B cell (primary cell): ENCODE data around the gene GIMAP2. TPM values are rescaled to one million over a fixed set of nuclear protein-coding genes. Genes with fewer than 3 reads are reported as not detected.

Experiments
- ATAC-seq: fragments of 200-7000 bp; cut with Tn5 transposase; one replicate; pipeline ENCODE4 v1.10.0; 2021; ENCODE audit warnings: low read depth, mild to moderate bottlenecking, moderate number of reproducible peaks, moderate library complexity
- CTCF ChIA-PET: fragments of 350-600 bp; sonication (Branson Sonifier 250); formaldehyde crosslinking; loops from one replicate; lab custom pipeline; 2021; ENCODE audit warnings: antibody characterized with exemption, inconsistent platforms; lab: Charles Lee
- POLR2A ChIA-PET: fragments of 350-600 bp; sonication (Branson Sonifier 250); formaldehyde crosslinking; loops from one replicate; lab custom pipeline; 2021; ENCODE audit warnings: antibody characterized with exemption; lab: Charles Lee
- DNase-seq: peaks from one replicate; pipeline ENCODE4 v3.0.0; 2013
- H2AFZ ChIP-seq: 2 replicates; pipeline ENCODE4 v1.6.1; 2012; ENCODE audit warnings: mild to moderate bottlenecking, low read depth, low read length; ENCODE audit not compliant: insufficient read depth, poor library complexity, severe bottlenecking
- H3K27ac ChIP-seq, 2 donors: 1 replicate in 1 of 2; 2 replicates in 1 of 2; pipeline ENCODE4 v1.5.1; 2012 to 2013; ENCODE audit warnings: low read length in 2 of 2, mild to moderate bottlenecking in 2 of 2, moderate library complexity in 1 of 2
- H3K27me3 ChIP-seq, 4 experiments: fragments of 200-600 bp in 1 of 4; sonication (generic) in 1 of 4; replicated peaks in 1 of 4; 1 replicate in 2 of 4; 2 replicates in 2 of 4; pipeline versions ENCODE4 v1.6.1 to v1.7.0; 2013 to 2016; ENCODE audit warnings: low read length in 3 of 4, mild to moderate bottlenecking in 2 of 4, mixed read lengths in 1 of 4, moderate library complexity in 1 of 4; ENCODE audit not compliant: insufficient read depth in 4 of 4, control insufficient read depth in 3 of 4; ENCODE audit errors: control extremely low read depth in 1 of 4
- H3K36me3 ChIP-seq, 2 experiments: replicated peaks in 1 of 2; 1 replicate in 1 of 2; 2 replicates in 1 of 2; pipeline versions ENCODE4 v1.6.1 to v1.7.1; 2013; ENCODE audit warnings: low read length in 1 of 2; ENCODE audit not compliant: insufficient read depth in 2 of 2, control insufficient read depth in 1 of 2; ENCODE audit errors: control extremely low read depth in 1 of 2, extremely low read depth in 1 of 2
- H3K4me1 ChIP-seq, 2 donors: fragments of 200-600 bp in 1 of 2; sonication (generic) in 1 of 2; 1 replicate in 1 of 2; 2 replicates in 1 of 2; pipeline versions ENCODE4 v1.5.1 to v1.6.1; 2013 to 2017; ENCODE audit warnings: low read length in 2 of 2; ENCODE audit not compliant: control insufficient read depth in 2 of 2, insufficient read depth in 2 of 2
- H3K4me2 ChIP-seq: replicated peaks from 2 replicates; pipeline ENCODE3; 2012; ENCODE audit warnings: mild to moderate bottlenecking, low read depth, low read length; ENCODE audit not compliant: poor library complexity, severe bottlenecking
- H3K4me3 ChIP-seq, 5 experiments: fragments of 200-600 bp in 1 of 5; sonication (generic) in 1 of 5; 1 replicate in 3 of 5; 2 replicates in 2 of 5; pipeline versions ENCODE4 v1.5.1 to v1.7.0; 2011 to 2016; ENCODE audit warnings: low read length in 4 of 5, mild to moderate bottlenecking in 4 of 5, low read depth in 2 of 5, control low read depth in 1 of 5, moderate library complexity in 1 of 5; ENCODE audit not compliant: insufficient read depth in 1 of 5; ENCODE audit errors: control extremely low read depth in 1 of 5, extremely low read depth in 1 of 5
- H3K79me2 ChIP-seq: fragments of 200-600 bp; sonication (generic); one replicate; pipeline ENCODE4 v1.6.0; 2016; ENCODE audit warnings: low read length; ENCODE audit not compliant: control insufficient read depth, insufficient read depth
- H3K9ac ChIP-seq: fragments of 200-600 bp; sonication (generic); 2 replicates; pipeline ENCODE4 v1.6.1; 2017; ENCODE audit warnings: mild to moderate bottlenecking, low read length, moderate library complexity
- H3K9me3 ChIP-seq, 3 donors: one replicate each; pipeline versions ENCODE4 v1.6.1 to v1.7.1; 2013; ENCODE audit warnings: low read length in 2 of 3; ENCODE audit not compliant: control insufficient read depth in 2 of 3, insufficient read depth in 1 of 3; ENCODE audit errors: control extremely low read depth in 1 of 3
- H4K20me1 ChIP-seq: 2 replicates; pipeline ENCODE4 v1.6.0; 2012; ENCODE audit warnings: mild to moderate bottlenecking, low read length; ENCODE audit not compliant: insufficient read depth, control insufficient read depth, poor library complexity, severe bottlenecking
- H3K27ac Mint-ChIP-seq: one replicate; pipeline ENCODE4 v1.8.0; 2021; ENCODE audit warnings: mixed read lengths
- H3K27me3 Mint-ChIP-seq: one replicate; pipeline ENCODE4 v1.8.0; 2021; ENCODE audit warnings: mixed read lengths
- H3K4me1 Mint-ChIP-seq: one replicate; pipeline ENCODE4 v1.8.0; 2021; ENCODE audit warnings: mixed read lengths
- H3K4me3 Mint-ChIP-seq: one replicate; pipeline ENCODE4 v1.8.0; 2021; ENCODE audit warnings: mixed read lengths
- H3K9me3 Mint-ChIP-seq: one replicate; pipeline ENCODE4 v1.8.0; 2022; ENCODE audit warnings: mixed read lengths; ENCODE audit not compliant: insufficient read depth
- CTCF ChIP-seq: fragments of 200-600 bp; IDR thresholded peaks from one replicate; pipeline ENCODE4 v1.8.0; 2022; ENCODE audit warnings: antibody characterized with exemption, mild to moderate bottlenecking
- EZH2 ChIP-seq: IDR thresholded peaks from 2 replicates; pipeline ENCODE4 v1.6.1; 2012; ENCODE audit warnings: borderline replicate concordance, low read depth, mild to moderate bottlenecking, moderate library complexity, low read length; ENCODE audit not compliant: insufficient read depth, poor library complexity, severe bottlenecking
- WGBS: methylation state at CpG from one replicate; pipeline ENCODE4 v1.1.5; 2013; ENCODE audit warnings: missing lambda C conversion rate; ENCODE audit not compliant: insufficient coverage; 5-methylcytosine and 5-hydroxymethylcytosine counted together
- intact Hi-C: fragments of 100-400 bp; cut with micrococcal nuclease; formaldehyde crosslinking; loops from one replicate; pipeline ENCODE4 v1.10.0; 2022
- polyA plus RNA-seq: library from polyadenylated mRNA; depleted of rRNA; stranded (reverse); fragments of >200 nt; gene quantifications from 2 replicates; pipeline ENCODE4 v1.2.3, GENCODE V29; 2012
- total RNA-seq, 2 donors: library from RNA; stranded (reverse); fragments of 120-200 nt in 1 of 2; gene quantifications; 1 replicate in 1 of 2; 2 replicates in 1 of 2; pipeline versions ENCODE4 v1.2.3 to v1.2.4, GENCODE V29; 2013 to 2022

GIMAP2 gene
- total and polyA plus RNA-seq, 2 donors (not counting 1 experiment from before 2014, with no cell fraction given), result 13.2 to 18.1 TPM

- ATAC-seq, result no peak
- CTCF ChIA-PET, result no interaction called here
- Histone ChIP-seq H3K9ac (no peak overlapping the region), H3K9me3 (peaks cover 0 to 9% (median 0%) of the 10 kb centered on the region in 3 donors), H3K36me3 (no peaks in the 10 kb centered on the region), H4K20me1 (no peaks in the 10 kb centered on the region), H3K4me1 (no peaks in the 10 kb centered on the region), H3K4me2 (no peak overlapping the region), H3K79me2 (no peaks in the 10 kb centered on the region), H3K27ac (no peak overlapping the region), H3K27me3 (no peaks in the 10 kb centered on the region), H2AFZ (no peak overlapping the region), H3K4me3 (no peak overlapping the region)
- Mint-ChIP-seq H3K9me3 (peaks cover under 1% of the 10 kb centered on the region), H3K27ac (no peak overlapping the region), H3K4me3 (no peak overlapping the region), H3K4me1 (no peaks in the 10 kb centered on the region), H3K27me3 (peaks cover 13% of the 10 kb centered on the region)
- TF ChIP-seq EZH2 (no peak), CTCF (no peak)
- intact Hi-C loops, result no loop called here
- DNase-seq, result no peak
- 90% methylated on average over 2 of the region's 5 CpGs for WGBS
- POLR2A ChIA-PET, result no interaction called here
These were observed 42.6 kb upstream of the GIMAP2 start for GRCh38 chr7:150642926-150643325.

GRCh38 chr7:150645259-150646020, 40.1 kb upstream of the GIMAP2 start:
- H3K4me1 ChIP-seq, result no peaks in the 10 kb centered on the region
- Mint-ChIP-seq H3K9me3 (no peaks in the 10 kb centered on the region), H3K27me3 (peaks cover 13% of the 10 kb centered on the region), H3K27ac (no peak overlapping the region), H3K4me1 (no peaks in the 10 kb centered on the region), H3K4me3 (no peak overlapping the region)
- H3K9me3 ChIP-seq, result peaks cover 0 to 3% (median 0%) of the 10 kb centered on the region in 3 donors
- H3K27ac ChIP-seq, result no peak overlapping the region
- H3K36me3 ChIP-seq, result no peaks in the 10 kb centered on the region
- no CpG with 5 or more reads among the region's 6 CpGs for WGBS
- intact Hi-C loops, result no loop called here
- H3K27me3 ChIP-seq, result no peaks in the 10 kb centered on the region
- no peaks in the 10 kb centered on the region for H3K79me2 ChIP-seq
- H3K4me2 ChIP-seq, result no peak overlapping the region
- POLR2A ChIA-PET, result no interaction called here
- ATAC-seq (no peak), DNase-seq (no peak)
- TF ChIP-seq CTCF (no peak), EZH2 (no peak)
- no peaks in the 10 kb centered on the region for H4K20me1 ChIP-seq
- no peak overlapping the region for H3K9ac ChIP-seq
- H3K4me3 ChIP-seq, result no peak overlapping the region
- H2AFZ ChIP-seq, result no peak overlapping the region
- CTCF ChIA-PET, result no interaction called here
